OCI-LY1 (cell line): ENCODE measurements around the gene PRDM13.

Experiments used
- H2AFZ ChIP-seq: fragments of 200-600 bp; sonication (generic), shearing (Covaris generic); 2 replicates; pipeline ENCODE4 v1.6.0; 2014; ENCODE audit warnings: antibody characterized with exemption, mild to moderate bottlenecking, low read length
- H3F3A ChIP-seq: fragments of 200-600 bp; sonication (generic), shearing (Covaris generic); 2 replicates; pipeline ENCODE4 v1.6.0; 2014; ENCODE audit warnings: mild to moderate bottlenecking, antibody characterized with exemption, low read length, moderate library complexity; ENCODE audit not compliant: insufficient read depth
- H3K27ac ChIP-seq: fragments of 200-600 bp; sonication (generic); 2 replicates; pipeline ENCODE4 v1.5.1; 2014; ENCODE audit warnings: low read length, mixed run types, mild to moderate bottlenecking, low read depth; ENCODE audit not compliant: poor library complexity, severe bottlenecking
- H3K27me3 ChIP-seq: fragments of 200-600 bp; sonication (generic); 2 replicates; pipeline ENCODE4 v1.6.0; 2014; ENCODE audit warnings: antibody characterized with exemption, mild to moderate bottlenecking, low read length, moderate library complexity; ENCODE audit not compliant: insufficient read depth
- H3K36me3 ChIP-seq: fragments of 200-600 bp; sonication (generic); 2 replicates; pipeline ENCODE4 v1.6.1; 2014; ENCODE audit warnings: mild to moderate bottlenecking, antibody characterized with exemption, low read length, moderate library complexity, mixed read lengths; ENCODE audit not compliant: insufficient read depth
- H3K4me1 ChIP-seq: fragments of 200-600 bp; sonication (generic); 2 replicates; pipeline ENCODE4 v1.5.1; 2014; ENCODE audit warnings: mild to moderate bottlenecking, low read length, moderate library complexity; ENCODE audit not compliant: insufficient read depth, severe bottlenecking
- H3K4me2 ChIP-seq: fragments of 200-600 bp; sonication (generic), shearing (Covaris generic); 2 replicates; pipeline ENCODE4 v1.6.1; 2014; ENCODE audit warnings: low read length
- H3K4me3 ChIP-seq: fragments of 200-600 bp; sonication (generic); 2 replicates; pipeline ENCODE4 v1.5.1; 2014; ENCODE audit warnings: low read length, low read depth, mild to moderate bottlenecking, mixed read lengths; ENCODE audit not compliant: poor library complexity, severe bottlenecking
- H3K79me2 ChIP-seq: fragments of 200-600 bp; shearing (Covaris generic); 2 replicates; pipeline ENCODE4 v1.6.1; 2016; ENCODE audit warnings: mixed run types, low read length, mixed read lengths; ENCODE audit not compliant: insufficient read depth
- H3K9ac ChIP-seq: fragments of 200-600 bp; sonication (generic), shearing (Covaris generic); 2 replicates; pipeline ENCODE4 v1.6.1; 2014; ENCODE audit warnings: mild to moderate bottlenecking, low read length, mixed read lengths
- H3K9me2 ChIP-seq: fragments of 200-600 bp; sonication (generic), shearing (Covaris generic); 2 replicates; pipeline ENCODE4 v1.6.1; 2014; ENCODE audit warnings: low read depth, mild to moderate bottlenecking, low read length, mixed read lengths
- H3K9me3 ChIP-seq: fragments of 200-600 bp; shearing (Covaris generic); 2 replicates; pipeline ENCODE4 v1.6.1; 2014; ENCODE audit warnings: low read length, mixed read lengths
- H4K20me1 ChIP-seq: fragments of 200-600 bp; sonication (generic), shearing (Covaris generic); 2 replicates; pipeline ENCODE4 v1.6.0; 2016; ENCODE audit warnings: mild to moderate bottlenecking, low read length; ENCODE audit not compliant: insufficient read depth
- EZH2 ChIP-seq: fragments of 200-600 bp; sonication (generic), shearing (Covaris generic); IDR thresholded peaks from 2 replicates; pipeline ENCODE4 v1.8.0; 2017; ENCODE audit warnings: borderline replicate concordance, mixed run types, mild to moderate bottlenecking, antibody characterized with exemption, low read length, moderate library complexity, mixed read lengths
- TF ChIP-seq, protein P1 (sequence below): fragments of 200-600 bp; sonication (generic), shearing (Covaris generic); IDR thresholded peaks from 2 replicates; pipeline ENCODE4 v1.5.1; 2017; ENCODE audit warnings: mild to moderate bottlenecking, antibody characterized with exemption, low read length, moderate library complexity, mixed read lengths

PRDM13 gene

DNA sequence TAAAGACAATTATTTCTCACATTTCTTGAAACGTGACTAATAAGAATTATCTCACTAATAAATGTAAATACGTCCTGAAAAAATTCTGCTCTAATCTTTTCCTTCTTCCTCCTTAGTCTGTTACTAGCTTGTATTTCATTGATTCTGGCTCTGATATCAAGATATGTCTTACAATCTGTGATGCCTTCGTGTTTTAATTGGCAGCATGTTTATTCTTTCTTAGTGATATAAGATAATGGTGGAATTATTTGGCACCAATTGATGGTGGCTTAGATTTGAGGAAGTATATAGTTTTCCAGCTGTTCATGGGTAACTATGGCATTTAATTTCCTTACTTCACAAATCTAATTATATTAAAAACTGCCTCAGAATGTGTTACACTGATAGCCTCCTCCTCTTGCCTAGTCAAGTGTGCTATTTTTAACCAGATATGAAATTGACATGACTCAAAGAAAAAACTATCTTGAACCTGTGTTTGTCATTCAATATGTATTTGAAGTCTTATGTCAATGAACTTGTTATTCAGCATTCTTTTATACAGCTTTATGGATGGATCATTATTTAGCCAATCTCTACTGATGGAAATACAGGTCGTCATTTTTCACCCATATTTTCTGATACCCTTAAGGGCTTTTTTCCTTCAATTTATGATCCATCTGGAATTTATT is 43.4 kb upstream of the PRDM13 start:
- H3K4me3 ChIP-seq: no peak overlapping the region
- no peaks in the 10 kb centered on the region for H3K9me2 ChIP-seq
- H3K4me2 ChIP-seq: no peak overlapping the region
- TF ChIP-seq, protein P1, sequence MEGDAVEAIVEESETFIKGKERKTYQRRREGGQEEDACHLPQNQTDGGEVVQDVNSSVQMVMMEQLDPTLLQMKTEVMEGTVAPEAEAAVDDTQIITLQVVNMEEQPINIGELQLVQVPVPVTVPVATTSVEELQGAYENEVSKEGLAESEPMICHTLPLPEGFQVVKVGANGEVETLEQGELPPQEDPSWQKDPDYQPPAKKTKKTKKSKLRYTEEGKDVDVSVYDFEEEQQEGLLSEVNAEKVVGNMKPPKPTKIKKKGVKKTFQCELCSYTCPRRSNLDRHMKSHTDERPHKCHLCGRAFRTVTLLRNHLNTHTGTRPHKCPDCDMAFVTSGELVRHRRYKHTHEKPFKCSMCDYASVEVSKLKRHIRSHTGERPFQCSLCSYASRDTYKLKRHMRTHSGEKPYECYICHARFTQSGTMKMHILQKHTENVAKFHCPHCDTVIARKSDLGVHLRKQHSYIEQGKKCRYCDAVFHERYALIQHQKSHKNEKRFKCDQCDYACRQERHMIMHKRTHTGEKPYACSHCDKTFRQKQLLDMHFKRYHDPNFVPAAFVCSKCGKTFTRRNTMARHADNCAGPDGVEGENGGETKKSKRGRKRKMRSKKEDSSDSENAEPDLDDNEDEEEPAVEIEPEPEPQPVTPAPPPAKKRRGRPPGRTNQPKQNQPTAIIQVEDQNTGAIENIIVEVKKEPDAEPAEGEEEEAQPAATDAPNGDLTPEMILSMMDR: no peak
- TF ChIP-seq EZH2: no peak
- H3F3A ChIP-seq: no peaks in the 10 kb centered on the region
- peaks cover 71% of the 10 kb centered on the region for H3K79me2 ChIP-seq
- H4K20me1 ChIP-seq: peaks cover 5% of the 10 kb centered on the region; the same call in 1 of the 2 replicates
- no peaks in the 10 kb centered on the region for H3K27me3 ChIP-seq
- H2AFZ ChIP-seq: no peak overlapping the region
- no peak overlapping the region for H3K9ac ChIP-seq
- peaks cover 52% of the 10 kb centered on the region for H3K36me3 ChIP-seq
- no peak overlapping the region for H3K27ac ChIP-seq
- no peaks in the 10 kb centered on the region for H3K9me3 ChIP-seq
- peaks cover 14% of the 10 kb centered on the region for H3K4me1 ChIP-seq

DNA sequence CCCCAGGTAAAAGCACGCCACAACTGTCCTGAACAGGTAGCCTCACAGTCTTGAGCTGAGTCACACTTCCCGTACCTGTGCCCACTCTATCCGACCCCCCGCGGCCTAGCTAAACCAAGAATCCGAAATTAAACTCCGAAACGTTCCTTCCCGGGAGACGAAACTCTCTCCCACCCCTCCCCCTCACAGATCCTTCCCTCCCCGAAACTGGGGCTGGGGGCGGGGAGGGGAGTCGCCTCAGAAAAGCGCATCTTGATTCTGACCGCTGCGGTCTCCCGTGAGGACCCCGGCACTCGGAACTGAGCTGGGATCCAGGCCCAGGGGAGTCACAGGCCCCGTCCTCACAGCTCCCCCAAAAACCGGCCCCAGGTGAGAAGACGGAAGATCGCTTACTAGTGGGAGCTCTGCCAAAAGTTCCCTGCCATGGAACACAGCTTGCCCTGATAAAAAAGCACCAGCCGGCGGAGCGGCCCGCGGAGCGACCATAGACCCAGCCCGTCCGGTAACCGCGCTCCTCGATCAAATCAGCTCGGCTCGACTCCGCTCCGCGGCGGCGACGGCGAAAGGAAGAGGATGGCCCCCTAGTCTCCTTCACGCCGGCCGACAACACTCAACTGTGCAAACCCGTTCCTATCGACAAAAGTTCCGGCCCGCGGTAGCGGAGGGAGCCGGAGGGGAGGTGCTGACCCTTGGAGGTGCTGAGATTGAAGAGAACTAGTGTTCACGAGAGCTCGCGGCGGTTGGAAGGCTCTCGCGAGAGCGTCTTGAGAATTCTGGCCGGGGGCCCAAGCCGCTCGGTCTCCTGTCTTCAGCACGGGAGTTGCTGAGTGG is 38.3 kb upstream of the PRDM13 start, which contains the start of gene CCNC:
CCNC (minus strand) TSS at position 558 of the 831 bp plus-strand sequence; CDS start at position 425, 133 bp downstream.
- H3K9me3 ChIP-seq: no peaks in the 10 kb centered on the region
- 0 out of 2 replicates have a peak, but pooled peaks cover 3% of the 10 kb centered on the region for H4K20me1 ChIP-seq
- H3K36me3 ChIP-seq: peaks cover 8% of the 10 kb centered on the region; the same call in 1 of the 2 replicates
- peak within 1 kb of the TSS; percentile 90 for H3K4me3 ChIP-seq
- peak within 1 kb of the TSS; percentile 84 for H2AFZ ChIP-seq
- H3K79me2 ChIP-seq: peaks cover 50% of the 10 kb centered on the region
- H3K27me3 ChIP-seq: no peaks in the 10 kb centered on the region
- TF ChIP-seq, protein P1: no peak
- TF ChIP-seq EZH2: no peak
- no peaks in the 10 kb centered on the region; the same call in 1 of the 2 replicates for H3F3A ChIP-seq
- H3K4me1 ChIP-seq: peaks cover 14% of the 10 kb centered on the region
- H3K4me2 ChIP-seq: peak within 1 kb of the TSS; percentile 88
- no peaks in the 10 kb centered on the region for H3K9me2 ChIP-seq
- H3K9ac ChIP-seq: peak within 1 kb of the TSS; percentile 94
- H3K27ac ChIP-seq: peak within 1 kb of the TSS; percentile 69

DNA sequence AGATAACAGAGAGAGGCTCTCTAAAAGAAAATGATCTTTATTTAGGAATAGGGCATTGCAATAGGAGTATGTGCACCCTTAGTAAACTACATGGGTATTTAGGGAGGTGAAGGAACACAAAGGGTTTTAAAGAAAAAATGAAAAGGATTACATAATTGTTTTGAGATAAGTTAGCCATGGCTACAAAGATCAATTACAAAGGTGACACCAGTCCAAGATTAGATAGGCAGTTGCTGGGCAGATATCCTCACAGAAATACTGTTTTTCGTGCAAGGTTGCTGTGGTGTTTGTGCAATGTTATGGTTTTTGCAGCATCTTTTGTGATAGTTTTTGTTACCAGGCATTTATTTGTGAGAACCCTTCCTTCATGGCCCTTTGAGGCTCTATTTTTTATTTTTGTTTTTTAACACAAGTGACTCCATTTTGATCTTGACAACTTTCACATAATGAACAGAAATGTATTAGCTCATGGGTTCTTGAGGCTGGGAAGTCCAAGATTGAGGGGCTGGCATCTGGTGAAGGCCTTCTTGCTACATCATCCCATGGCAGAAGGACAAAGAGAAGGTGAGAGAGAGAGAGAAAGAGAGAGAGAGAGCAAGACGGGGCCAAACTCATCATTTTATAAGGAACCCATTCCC is 32.5 kb upstream of the PRDM13 start:
- H3K4me3 ChIP-seq: no peak overlapping the region
- no peak overlapping the region for H3K27ac ChIP-seq
- H3F3A ChIP-seq: no peaks in the 10 kb centered on the region; the same call in 1 of the 2 replicates
- no peak overlapping the region for H3K4me2 ChIP-seq
- H3K79me2 ChIP-seq: no peaks in the 10 kb centered on the region
- no peaks in the 10 kb centered on the region; the same call in 1 of the 2 replicates for H3K27me3 ChIP-seq
- H3K36me3 ChIP-seq: no peaks in the 10 kb centered on the region
- no peaks in the 10 kb centered on the region for H3K9me2 ChIP-seq
- no peaks in the 10 kb centered on the region for H4K20me1 ChIP-seq
- H2AFZ ChIP-seq: no peak overlapping the region
- no peaks in the 10 kb centered on the region for H3K9me3 ChIP-seq
- H3K4me1 ChIP-seq: no peaks in the 10 kb centered on the region
- TF ChIP-seq, protein P1: no peak
- no peak for TF ChIP-seq EZH2
- no peak overlapping the region for H3K9ac ChIP-seq
